Activated naive CD4-positive, alpha-beta T cell treated with anti-CD3 and anti-CD28 coated beads for 36 hours (primary cell): ENCODE results near the gene MYCBP2. TPM values are rescaled to one million over a fixed set of nuclear protein-coding genes. Genes with fewer than 3 reads are reported as not detected.
"Not testable (repeated sequence)": the region's sequence is repeated elsewhere in the genome, so short reads cannot be mapped to it uniquely, and the experiment has no call there.

Experiments used
- CTCF ChIA-PET: fragments of 350-600 bp; sonication (Branson Sonifier 250); formaldehyde crosslinking; loops from one replicate; lab custom pipeline; 2021; ENCODE audit warnings: antibody characterized with exemption; lab: Charles Lee
- DNase-seq: peaks from one replicate; pipeline ENCODE4 v3.0.0-alpha.2; 2020
- H3K27ac Mint-ChIP-seq: one replicate; pipeline ENCODE4 v1.8.0; 2021; ENCODE audit warnings: mild to moderate bottlenecking, mixed read lengths
- H3K27me3 Mint-ChIP-seq: one replicate; pipeline ENCODE4 v1.8.0; 2021; ENCODE audit warnings: low read depth, mixed read lengths
- H3K36me3 Mint-ChIP-seq: one replicate; pipeline ENCODE4 v1.8.0; 2021; ENCODE audit warnings: low read depth, mixed read lengths
- H3K4me1 Mint-ChIP-seq: one replicate; pipeline ENCODE4 v1.8.0; 2021; ENCODE audit warnings: low read depth, mixed read lengths
- H3K4me3 Mint-ChIP-seq: one replicate; pipeline ENCODE4 v1.8.0; 2021; ENCODE audit warnings: mild to moderate bottlenecking, moderate library complexity, mixed read lengths
- H3K9me3 Mint-ChIP-seq: one replicate; pipeline ENCODE4 v1.8.0; 2021; ENCODE audit warnings: mixed read lengths
- intact Hi-C: fragments of 100-400 bp; cut with micrococcal nuclease; formaldehyde crosslinking; loops from one replicate; pipeline ENCODE4 v1.15.1; 2023
- total RNA-seq, 2 experiments: library from RNA; stranded (reverse); gene quantifications; one replicate each; pipeline ENCODE4 v1.2.3, GENCODE V29; 2021

Gene MYCBP2
- total RNA-seq, 2 experiments from 2014 or later = 60.6 to 70.4 TPM

DNA sequence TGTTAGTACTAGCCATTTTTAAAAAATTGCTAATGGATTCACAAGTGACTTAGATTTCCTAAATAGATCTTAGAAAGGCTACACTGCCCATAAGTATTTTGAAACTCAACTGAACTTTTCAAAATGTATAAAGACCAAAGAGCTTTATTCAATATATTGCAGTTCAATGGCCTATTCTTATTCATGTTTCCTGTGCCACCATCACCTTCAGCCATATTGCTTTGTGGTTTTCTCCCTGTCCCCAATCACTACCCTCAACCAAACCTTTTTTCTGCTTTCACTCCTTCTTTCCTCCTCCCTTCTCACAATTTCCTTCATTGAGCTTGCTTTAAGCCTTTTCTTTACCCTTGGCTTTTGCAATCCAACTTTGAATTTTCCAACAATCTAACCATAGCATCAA is 100.9 kb downstream of the MYCBP2 start:
- Mint-ChIP-seq H3K36me3 (peaks cover 21% of the 10 kb centered on the region), H3K9me3 (no peaks in the 10 kb centered on the region), H3K27me3 (no peaks in the 10 kb centered on the region), H3K4me1 (peaks cover 32% of the 10 kb centered on the region), H3K4me3 (no peak overlapping the region), H3K27ac (peak overlapping the region; percentile 66)
- intact Hi-C loops = no loop called here
- no peak for DNase-seq
- CTCF ChIA-PET = no interaction called here

- no peak overlapping the region for H3K27ac Mint-ChIP-seq
- DNase-seq = no peak
- peaks cover 25% of the 10 kb centered on the region for H3K36me3 Mint-ChIP-seq
- intact Hi-C loops = loop anchor here (1.0 to 2.0 kb wide), 2 partner anchors 39 to 106 kb away; no protein-coding TSS in a partner anchor
- H3K4me3 Mint-ChIP-seq = no peak overlapping the region
- H3K27me3 Mint-ChIP-seq = no peaks in the 10 kb centered on the region
- peaks cover 26% of the 10 kb centered on the region for H3K4me1 Mint-ChIP-seq
- no peaks in the 10 kb centered on the region for H3K9me3 Mint-ChIP-seq
- CTCF ChIA-PET = no interaction called here
These were observed 104.0 kb downstream of the MYCBP2 start for GRCh38 chr13:77222909-77223308.

- intact Hi-C loops = loop anchor here (1.0 to 2.0 kb wide), 2 partner anchors 38 to 107 kb away; no protein-coding TSS in a partner anchor
- H3K9me3 Mint-ChIP-seq = no peaks in the 10 kb centered on the region
- no peaks in the 10 kb centered on the region for H3K27me3 Mint-ChIP-seq
- no peak overlapping the region for H3K4me3 Mint-ChIP-seq
- H3K4me1 Mint-ChIP-seq = peaks cover 26% of the 10 kb centered on the region
- no peak for DNase-seq
- CTCF ChIA-PET = interaction anchor here (0.6 kb wide), 1 partner anchor 1522 kb away, joined by 3 read pairs; no protein-coding TSS in a partner anchor
- H3K27ac Mint-ChIP-seq = no peak overlapping the region
- H3K36me3 Mint-ChIP-seq = peaks cover 29% of the 10 kb centered on the region
These were observed 104.7 kb downstream of the MYCBP2 start for GRCh38 chr13:77222000-77222690.

DNA sequence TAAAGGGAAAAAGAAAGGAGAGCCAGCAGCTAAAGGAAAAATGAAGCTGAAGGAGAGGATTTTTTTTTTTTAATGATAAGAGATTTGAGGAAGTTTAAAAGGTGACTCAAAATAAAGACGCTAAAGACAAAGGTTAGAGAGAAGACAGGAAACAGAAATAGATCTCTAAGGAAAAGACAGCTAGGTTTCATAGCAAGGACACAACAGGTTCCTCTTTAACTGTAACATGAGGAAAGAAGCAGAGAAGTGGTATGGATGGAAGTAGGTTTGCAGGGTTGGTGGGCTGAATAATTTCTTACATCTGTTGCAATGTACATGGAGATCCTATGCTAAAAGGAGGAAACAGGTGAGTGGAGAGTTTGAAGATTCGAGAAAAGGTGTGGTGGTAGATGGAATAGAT is 107.5 kb downstream of the MYCBP2 start:
- H3K4me1 Mint-ChIP-seq = peaks cover 22% of the 10 kb centered on the region
- no peak overlapping the region for H3K4me3 Mint-ChIP-seq
- DNase-seq = no peak
- CTCF ChIA-PET = interaction anchor here (1.0 kb wide), 1 partner anchor 29 kb away, joined by 4 read pairs; no protein-coding TSS in a partner anchor
- H3K27me3 Mint-ChIP-seq = no peaks in the 10 kb centered on the region
- no peaks in the 10 kb centered on the region for H3K9me3 Mint-ChIP-seq
- peaks cover 36% of the 10 kb centered on the region for H3K36me3 Mint-ChIP-seq
- intact Hi-C loops = no loop called here
- no peak overlapping the region for H3K27ac Mint-ChIP-seq

DNA sequence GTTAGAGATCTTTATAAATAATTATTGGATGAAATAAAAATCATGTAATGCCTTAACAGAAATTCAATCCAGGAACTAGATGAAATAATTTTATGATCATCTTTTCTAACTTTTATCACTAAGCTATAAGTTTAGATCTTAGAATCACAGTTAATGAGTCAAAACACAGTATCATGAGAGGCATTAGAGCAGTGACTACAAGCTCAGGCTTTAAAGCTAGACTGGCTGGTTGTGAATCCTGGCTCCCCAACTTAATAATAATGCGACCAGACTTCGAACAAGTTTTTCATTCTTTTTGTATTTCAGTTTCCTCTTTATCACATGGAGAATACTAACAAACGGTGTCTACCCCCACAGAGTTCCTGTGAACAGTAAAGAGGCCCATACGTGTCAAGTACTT is 108.6 kb downstream of the MYCBP2 start:
- no peak for DNase-seq
- Mint-ChIP-seq H3K4me1 (peaks cover 27% of the 10 kb centered on the region), H3K9me3 (no peaks in the 10 kb centered on the region), H3K27me3 (no peaks in the 10 kb centered on the region), H3K4me3 (no peak overlapping the region), H3K27ac (no peak overlapping the region), H3K36me3 (peaks cover 40% of the 10 kb centered on the region)
- CTCF ChIA-PET = interaction anchor here (0.7 to 0.9 kb wide), 3 partner anchors 25 to 119 kb away, joined by 3 read pairs; no protein-coding TSS in a partner anchor
- intact Hi-C loops = no loop called here

- Mint-ChIP-seq H3K36me3 (peaks cover 37% of the 10 kb centered on the region), H3K27me3 (no peaks in the 10 kb centered on the region), H3K4me3 (no peak overlapping the region), H3K27ac (no peak overlapping the region), H3K9me3 (no peaks in the 10 kb centered on the region), H3K4me1 (peaks cover 6% of the 10 kb centered on the region)
- intact Hi-C loops = no loop called here
- DNase-seq = no peak
- CTCF ChIA-PET = no interaction called here
These were observed 111.4 kb downstream of the MYCBP2 start for GRCh38 chr13:77215543-77215942.

DNA sequence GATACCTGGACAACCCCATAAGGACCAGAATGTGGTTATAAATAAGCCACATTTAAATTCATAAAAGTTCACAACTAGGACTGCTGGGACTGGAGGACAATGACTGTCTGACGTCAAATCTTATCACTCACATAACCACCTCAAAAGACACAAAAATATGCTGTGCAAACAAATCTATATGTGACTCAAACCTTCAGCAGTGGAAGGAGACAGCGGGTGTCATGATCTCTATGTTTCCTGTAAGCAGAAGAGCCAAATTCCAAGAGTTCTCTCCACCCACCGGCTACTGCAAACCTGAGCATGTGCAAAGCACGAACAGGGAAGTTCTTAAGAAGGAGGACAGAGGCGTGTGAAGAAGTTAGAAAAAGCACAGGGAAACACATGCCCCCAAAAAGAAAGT is 113.2 kb downstream of the MYCBP2 start:
- Mint-ChIP-seq H3K27me3 (no peaks in the 10 kb centered on the region), H3K36me3 (peaks cover 48% of the 10 kb centered on the region), H3K9me3 (no peaks in the 10 kb centered on the region), H3K27ac (no peak overlapping the region), H3K4me3 (no peak overlapping the region), H3K4me1 (peaks cover 16% of the 10 kb centered on the region)
- intact Hi-C loops = no loop called here
- DNase-seq = no peak
- CTCF ChIA-PET = no interaction called here

- Mint-ChIP-seq H3K27me3 (no peaks in the 10 kb centered on the region), H3K36me3 (peaks cover 40% of the 10 kb centered on the region), H3K9me3 (peaks cover 1% of the 10 kb centered on the region), H3K4me3 (no peak overlapping the region), H3K27ac (peak overlapping the region; percentile 43), H3K4me1 (peaks cover 14% of the 10 kb centered on the region)
- intact Hi-C loops = no loop called here
- no peak for DNase-seq
- CTCF ChIA-PET = no interaction called here
These were observed 119.0 kb downstream of the MYCBP2 start for GRCh38 chr13:77207943-77208342.

- H3K4me1 Mint-ChIP-seq, H3K27me3 Mint-ChIP-seq, CTCF ChIA-PET, H3K27ac Mint-ChIP-seq, intact Hi-C loops, H3K9me3 Mint-ChIP-seq, DNase-seq, H3K4me3 Mint-ChIP-seq: not testable (repeated sequence)
- peaks cover 28% of the 10 kb centered on the region for H3K36me3 Mint-ChIP-seq
These were observed 127.9 kb downstream of the MYCBP2 start for GRCh38 chr13:77198995-77199394.

DNA sequence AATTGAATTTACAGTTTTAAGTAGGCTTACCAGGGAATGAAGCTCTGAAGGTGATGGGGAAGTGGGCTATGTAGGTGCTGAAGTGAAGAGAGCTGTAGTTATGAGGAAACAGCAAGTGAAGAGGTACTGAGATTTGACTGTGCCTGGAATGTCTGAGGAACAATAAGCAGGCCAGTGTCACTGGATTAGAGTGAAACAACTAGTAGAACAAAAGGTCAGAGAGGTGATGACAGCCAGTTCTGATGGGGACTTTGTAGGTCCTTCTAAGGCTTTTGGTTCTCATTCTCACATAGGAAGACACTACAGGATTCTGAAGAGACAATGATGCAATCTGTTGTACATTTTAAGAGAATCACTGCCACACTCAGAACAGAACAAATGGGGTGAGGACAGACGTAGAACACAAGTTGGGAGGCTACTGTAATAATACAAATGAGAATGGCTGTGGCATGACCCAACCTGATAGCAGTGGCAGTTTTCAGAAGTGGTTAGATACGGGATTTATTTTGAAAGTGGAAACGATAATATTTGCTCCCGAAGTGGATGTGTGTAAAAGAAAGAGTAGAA is 130.8 kb downstream of the MYCBP2 start:
- Mint-ChIP-seq H3K4me1 (peaks cover 2% of the 10 kb centered on the region), H3K27ac (no peak overlapping the region), H3K36me3 (peaks cover 21% of the 10 kb centered on the region), H3K4me3 (no peak overlapping the region), H3K9me3 (no peaks in the 10 kb centered on the region), H3K27me3 (no peaks in the 10 kb centered on the region)
- intact Hi-C loops = no loop called here
- no peak for DNase-seq
- CTCF ChIA-PET = no interaction called here

DNA sequence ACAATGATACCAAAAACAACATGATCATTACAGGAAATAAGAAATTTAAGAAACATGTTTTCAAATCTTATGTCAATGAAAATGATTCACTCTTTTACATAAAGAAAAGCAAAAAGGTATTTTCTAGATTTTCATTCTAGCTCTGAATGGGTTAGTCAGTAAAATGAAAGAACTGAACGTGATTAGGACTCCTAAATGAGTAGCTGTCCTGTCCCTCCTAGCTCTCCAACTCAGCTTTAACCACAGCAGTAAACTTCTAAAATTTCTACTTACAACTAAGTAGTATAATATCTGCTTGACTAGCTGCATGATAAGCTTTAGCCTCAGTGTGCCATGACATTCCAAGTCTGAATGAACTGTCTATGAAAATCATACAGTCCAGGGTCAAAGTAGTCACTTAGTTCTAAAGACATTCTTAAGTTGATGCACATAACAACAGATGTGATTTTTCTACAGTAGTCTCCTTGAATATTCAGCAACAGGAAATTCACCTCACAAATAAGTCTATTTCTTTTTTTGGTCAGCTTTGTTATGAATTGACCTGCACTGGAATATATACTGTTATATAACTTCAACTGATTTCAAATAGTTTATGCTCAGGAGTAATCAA is 136.4 kb downstream of the MYCBP2 start:
- Mint-ChIP-seq H3K27ac (no peak overlapping the region), H3K27me3 (no peaks in the 10 kb centered on the region), H3K36me3 (peaks cover 28% of the 10 kb centered on the region), H3K4me1 (peaks cover 7% of the 10 kb centered on the region), H3K9me3 (no peaks in the 10 kb centered on the region), H3K4me3 (no peak overlapping the region)
- DNase-seq = no peak
- CTCF ChIA-PET = interaction anchor here (0.7 kb wide), 1 partner anchor 29 kb away, joined by 4 read pairs; no protein-coding TSS in a partner anchor
- intact Hi-C loops = no loop called here

GRCh38 chr13:77185721-77186120 is 141.2 kb downstream of the MYCBP2 start:
- Mint-ChIP-seq H3K36me3 (peaks cover 48% of the 10 kb centered on the region), H3K9me3 (no peaks in the 10 kb centered on the region), H3K27ac (no peak overlapping the region), H3K4me1 (peaks cover 18% of the 10 kb centered on the region), H3K4me3 (no peak overlapping the region), H3K27me3 (no peaks in the 10 kb centered on the region)
- CTCF ChIA-PET = interaction anchor here (0.5 kb wide), 1 partner anchor 132 kb away, joined by 5 read pairs; no protein-coding TSS in a partner anchor
- no peak for DNase-seq
- intact Hi-C loops = loop anchor here (2.0 to 10.0 kb wide), 2 partner anchors 159 to 379 kb away; partner anchors contain the start of gene FBXL3
